DMS53 treated with DMSO at 0.1 percent for 48 hours (cell line): ENCODE measurements around the gene SPAG16.

Source experiments
- DNase-seq: peaks from one replicate; lab custom pipeline; 2025; ENCODE audit not compliant: unreplicated experiment; lab: John Stamatoyannopoulos, UW

Gene SPAG16

GRCh38 chr2:214066862-214067261 is 782.6 kb downstream of the SPAG16 start:
- no peak for DNase-seq

DNA sequence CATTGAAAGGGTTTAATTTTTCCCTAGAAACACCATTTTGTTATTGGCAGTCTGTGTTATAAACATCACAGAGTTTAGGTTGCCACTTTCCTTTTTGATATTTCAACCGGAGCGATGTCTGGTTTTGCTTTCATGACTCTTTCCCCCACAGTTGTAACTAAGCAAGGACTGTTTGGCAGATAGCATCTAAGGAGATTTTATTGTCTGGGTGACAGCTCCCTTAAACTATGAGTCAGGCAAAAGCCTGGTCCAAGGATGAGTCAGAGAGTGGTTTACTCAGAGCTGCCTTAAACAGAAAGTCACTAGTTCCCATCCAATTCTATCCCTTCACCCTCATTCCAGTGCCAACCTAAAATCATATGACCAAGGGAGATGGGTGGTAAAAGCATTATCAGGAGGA is 785.0 kb downstream of the SPAG16 start:
- DNase-seq: peak; percentile 38

GRCh38 chr2:214075456-214075855 is 791.2 kb downstream of the SPAG16 start:
- DNase-seq: no peak

GRCh38 chr2:214076527-214076926 is 792.3 kb downstream of the SPAG16 start:
- no peak for DNase-seq

GRCh38 chr2:214077727-214078126 is 793.5 kb downstream of the SPAG16 start:
- no peak for DNase-seq

GRCh38 chr2:214079032-214079431 is 794.8 kb downstream of the SPAG16 start:
- DNase-seq: no peak

GRCh38 chr2:214088536-214088935 is 804.3 kb downstream of the SPAG16 start:
- no peak for DNase-seq

GRCh38 chr2:214096208-214096715 is 812.0 kb downstream of the SPAG16 start:
- no peak for DNase-seq

GRCh38 chr2:214098811-214099210 is 814.5 kb downstream of the SPAG16 start:
- no peak for DNase-seq

- DNase-seq: no peak
These were observed 816.2 kb downstream of the SPAG16 start for GRCh38 chr2:214100488-214100887.

- DNase-seq: peak; percentile 53
These were observed 819.2 kb downstream of the SPAG16 start for GRCh38 chr2:214103276-214104001.

- DNase-seq: no peak
These were observed 820.0 kb downstream of the SPAG16 start for GRCh38 chr2:214104219-214104618.

DNA sequence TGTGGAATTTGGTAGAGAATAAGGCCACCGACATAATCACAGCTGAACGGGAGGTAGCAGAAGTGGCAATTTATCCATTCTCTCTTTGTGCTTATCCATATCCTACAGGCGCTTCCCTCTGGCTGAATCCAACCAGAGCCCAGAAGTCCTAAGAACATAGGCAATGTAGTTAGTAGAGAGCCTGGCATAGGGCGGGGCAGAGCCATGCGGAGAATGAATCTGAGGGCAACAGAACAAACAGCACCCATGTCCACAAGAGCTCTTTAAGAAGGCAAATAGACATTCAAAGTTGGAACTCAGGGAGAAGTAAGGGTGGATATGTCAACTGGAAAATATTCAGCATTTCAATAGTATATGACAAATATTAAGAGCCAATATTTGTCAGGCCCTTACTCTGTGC is 820.7 kb downstream of the SPAG16 start:
- DNase-seq: no peak

DNA sequence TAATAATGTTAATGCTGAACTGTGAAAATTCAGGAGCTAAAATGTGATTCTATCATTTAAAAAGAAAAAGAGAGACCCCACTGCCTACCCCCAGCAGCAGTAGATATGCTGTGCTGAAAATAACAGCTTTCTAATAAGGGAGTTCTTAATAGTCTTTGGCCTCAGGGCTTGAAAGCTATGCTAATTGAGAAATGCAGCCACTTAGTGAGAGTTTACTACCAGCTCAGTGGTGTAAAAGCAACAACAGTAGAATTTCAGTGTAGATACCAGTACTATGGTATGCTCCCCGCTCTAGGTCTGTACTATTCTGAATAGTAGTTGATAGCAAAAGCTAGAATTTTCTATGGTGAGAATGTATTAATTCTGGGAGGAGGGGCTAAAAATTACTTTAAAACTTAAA is 823.5 kb downstream of the SPAG16 start:
- no peak for DNase-seq

DNA sequence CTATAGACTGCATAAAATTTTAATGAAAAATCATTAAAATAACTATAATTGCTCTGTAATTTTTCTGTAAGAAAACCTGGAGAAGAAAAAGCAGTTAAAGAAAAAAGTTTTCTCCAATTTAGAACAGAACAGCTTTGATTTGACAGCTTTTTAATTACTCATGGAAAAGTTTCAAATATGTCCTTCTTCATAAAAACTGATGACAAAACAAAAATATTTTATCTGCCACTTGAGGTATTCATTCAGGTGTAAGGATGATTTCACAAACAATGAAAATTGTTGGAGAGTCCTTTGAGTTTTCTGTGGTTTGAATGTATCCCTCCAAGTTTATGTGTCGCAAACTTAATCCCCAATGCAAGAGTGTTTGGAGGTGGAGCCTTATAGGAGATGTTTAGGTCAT is 824.3 kb downstream of the SPAG16 start:
- DNase-seq: no peak

- no peak for DNase-seq
These were observed 832.8 kb downstream of the SPAG16 start for GRCh38 chr2:214117054-214117453.

- DNase-seq: no peak
These were observed 841.9 kb downstream of the SPAG16 start for GRCh38 chr2:214126135-214126534.

GRCh38 chr2:214127170-214127569 is 842.9 kb downstream of the SPAG16 start:
- no peak for DNase-seq

- DNase-seq: no peak
These were observed 843.3 kb downstream of the SPAG16 start for GRCh38 chr2:214127571-214127970.

DNA sequence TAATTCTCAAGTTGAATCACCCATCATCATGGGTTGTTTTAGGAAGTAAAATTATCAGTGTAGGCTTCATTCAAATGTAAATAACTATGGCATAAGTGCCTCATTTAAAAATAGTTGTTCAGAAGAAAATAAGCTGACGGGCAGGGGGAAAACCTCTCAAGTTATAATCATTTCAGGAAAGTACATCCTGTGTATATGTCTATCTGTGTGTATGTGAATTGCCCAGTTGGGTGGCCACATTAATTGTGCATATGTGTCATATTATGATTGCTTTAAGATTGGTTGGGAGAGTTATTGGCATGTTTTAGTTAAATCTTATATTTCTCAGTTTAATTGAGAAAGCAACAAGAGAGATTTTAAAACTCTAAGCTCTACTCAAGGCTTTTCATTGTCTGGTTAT is 843.8 kb downstream of the SPAG16 start:
- no peak for DNase-seq

DNA sequence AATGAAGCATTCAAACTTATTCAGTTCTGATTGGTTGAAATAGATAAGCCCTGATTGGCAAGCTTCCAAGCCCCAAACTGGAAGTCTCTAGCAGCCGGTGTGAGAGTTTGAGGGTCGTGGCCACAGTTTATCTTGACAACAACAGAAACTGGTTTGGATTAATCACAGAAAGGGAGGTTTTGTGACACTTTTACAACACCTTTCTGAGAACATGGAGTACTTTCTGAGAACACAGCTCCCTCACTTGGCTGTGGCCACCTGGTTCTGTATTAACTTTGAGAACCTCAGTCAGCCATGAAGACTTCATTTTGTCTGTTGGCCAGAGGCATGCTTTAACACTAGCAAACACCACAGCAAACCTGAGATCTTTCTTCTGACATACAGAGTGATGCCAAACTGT is 845.9 kb downstream of the SPAG16 start:
- no peak for DNase-seq

- DNase-seq: no peak
These were observed 851.7 kb downstream of the SPAG16 start for GRCh38 chr2:214135966-214136365.

GRCh38 chr2:214138779-214139178 is 854.5 kb downstream of the SPAG16 start:
- no peak for DNase-seq
